Sigmoid colon (tissue), 7 donors: ENCODE measurements around the gene HAS3. TPM values are rescaled to one million over a fixed set of nuclear protein-coding genes. Genes with fewer than 3 reads are reported as not detected.

Experiments
- DNase-seq: peaks from one replicate; pipeline ENCODE4 v3.0.0-alpha.2; 2019
- H3K27ac ChIP-seq, 4 donors: fragments of 200-600 bp; sonication (generic); one replicate each; pipeline ENCODE4 v1.5.1; 2016 to 2019; ENCODE audit warnings: mild to moderate bottlenecking in 1 of 4
- H3K27me3 ChIP-seq, 3 donors: fragments of 200-600 bp; sonication (generic); one replicate each; pipeline ENCODE4 v1.5.1; 2019; ENCODE audit warnings: mild to moderate bottlenecking in 1 of 3
- H3K36me3 ChIP-seq, 4 donors: fragments of 200-600 bp; sonication (generic); one replicate each; pipeline ENCODE4 v1.5.1; 2016 to 2019
- H3K4me1 ChIP-seq, 4 donors: fragments of 200-600 bp; sonication (generic); one replicate each; pipeline ENCODE4 v1.5.1; 2017 to 2019
- H3K4me3 ChIP-seq, 4 donors: fragments of 200-600 bp; sonication (generic); one replicate each; pipeline ENCODE4 v1.5.1; 2017 to 2019; ENCODE audit warnings: mild to moderate bottlenecking in 2 of 4, moderate library complexity in 1 of 4
- H3K9me3 ChIP-seq, 4 donors: fragments of 200-600 bp in 3 of 4; sonication (generic) in 3 of 4; one replicate each; pipeline versions ENCODE4 v1.5.1 to v1.6.1; 2013 to 2019
- CTCF ChIP-seq, 4 experiments: fragments of 450-650 bp in 3 of 4; fragments of 200-600 bp in 1 of 4; IDR thresholded peaks; one replicate each; pipeline ENCODE4 v1.5.1; 2016 to 2019; ENCODE audit warnings: antibody characterized with exemption in 4 of 4, mild to moderate bottlenecking in 3 of 4, moderate library complexity in 2 of 4
- EP300 ChIP-seq, 4 donors: sonication (generic); formaldehyde crosslinking; IDR thresholded peaks; one replicate each; pipeline ENCODE4 v1.6.1; 2017; ENCODE audit warnings: antibody characterized with exemption in 4 of 4
- POLR2A ChIP-seq, 2 donors: fragments of 450-650 bp; IDR thresholded peaks; one replicate each; pipeline ENCODE4 v1.6.1; 2016; ENCODE audit warnings: antibody characterized with exemption in 2 of 2, mild to moderate bottlenecking in 2 of 2, moderate library complexity in 2 of 2
- POLR2AphosphoS5 ChIP-seq, 4 donors: sonication (generic); formaldehyde crosslinking; IDR thresholded peaks; one replicate each; pipeline ENCODE4 v1.6.1; 2017; ENCODE audit warnings: antibody characterized with exemption in 4 of 4
- WGBS, 2 donors: extraction: QIAGEN DNeasy Blood & Tissue Kit; methylation state at CpG; one replicate each; pipeline ENCODE4 v1.1.7; 2013; 5-methylcytosine and 5-hydroxymethylcytosine counted together
- intact Hi-C: fragments of 100-400 bp; cut with DNase I; formaldehyde crosslinking; loops from one replicate; pipeline ENCODE4 v1.15.1; 2023
- polyA plus RNA-seq, 3 donors: library from polyadenylated mRNA; stranded (reverse); fragments of 200-250 nt; gene quantifications; one replicate each; pipeline ENCODE4 v1.2.3, GENCODE V29; 2013
- total RNA-seq, 4 donors: library from RNA; depleted of rRNA; stranded (reverse); fragments of >200 nt; gene quantifications; one replicate each; pipeline ENCODE4 v1.1.0, GENCODE V29; 2016
- donor health status: healthy with polysubstance abuse.
- donor health status: Bipolar disorder and iron deficiency.
- donor health status: healthy.

Gene HAS3
- total and polyA plus RNA-seq, 7 donors = 0.36 to 5.8 (median 0.83) TPM

GRCh38 chr16:69073181-69073702 is 32.2 kb upstream of the HAS3 start:
- Histone ChIP-seq H3K9me3 (no peaks in the 10 kb centered on the region), H3K27me3 (no peaks in the 10 kb centered on the region), H3K27ac (no peak overlapping the region), H3K4me3 (no peak overlapping the region), H3K36me3 (no peaks in the 10 kb centered on the region), H3K4me1 (no peaks in the 10 kb centered on the region)
- DNase-seq = no peak
- 81 to 87% methylated on average over 10 of the region's 10 CpGs for WGBS, 2 donors
- intact Hi-C loops = no loop called here
- no peak for TF ChIP-seq POLR2AphosphoS5 (IDR thresholded peaks at IDR 0.05)
- no peak for TF ChIP-seq POLR2A (IDR thresholded peaks at IDR 0.05)
- TF ChIP-seq CTCF (IDR thresholded peaks at IDR 0.05) = no peak

- Histone ChIP-seq H3K36me3 (no peaks in the 10 kb centered on the region), H3K27ac (no peak overlapping the region), H3K9me3 (no peaks in the 10 kb centered on the region), H3K4me1 (no peaks in the 10 kb centered on the region), H3K4me3 (no peak overlapping the region), H3K27me3 (no peaks in the 10 kb centered on the region)
- WGBS, 2 donors = 91 to 93% methylated on average over 4 of the region's 4 CpGs
- TF ChIP-seq EP300 (IDR thresholded peaks at IDR 0.05) (no peak), CTCF (IDR thresholded peaks at IDR 0.05) (no peak), POLR2A (IDR thresholded peaks at IDR 0.05) (no peak), POLR2AphosphoS5 (IDR thresholded peaks at IDR 0.05) (no peak)
- intact Hi-C loops = no loop called here
- no peak for DNase-seq
These were observed 28.2 kb upstream of the HAS3 start for GRCh38 chr16:69077251-69077650.

- Histone ChIP-seq H3K9me3 (no peaks in the 10 kb centered on the region), H3K4me1 (no peaks in the 10 kb centered on the region), H3K27me3 (no peaks in the 10 kb centered on the region), H3K36me3 (no peaks in the 10 kb centered on the region), H3K27ac (no peak overlapping the region), H3K4me3 (no peak overlapping the region)
- no peak for TF ChIP-seq CTCF (IDR thresholded peaks at IDR 0.05)
- TF ChIP-seq EP300 (IDR thresholded peaks at IDR 0.05) = no peak
- TF ChIP-seq POLR2A (IDR thresholded peaks at IDR 0.05) = no peak
- TF ChIP-seq POLR2AphosphoS5 (IDR thresholded peaks at IDR 0.05) = no peak
- intact Hi-C loops = no loop called here
- WGBS, 2 donors = 88 to 97% methylated on average over 7 of the region's 7 CpGs
- no peak for DNase-seq
These were observed 27.4 kb upstream of the HAS3 start for GRCh38 chr16:69078073-69078472.

- no peaks in the 10 kb centered on the region for H3K27me3 ChIP-seq
- TF ChIP-seq EP300 (IDR thresholded peaks at IDR 0.05) (no peak), POLR2A (IDR thresholded peaks at IDR 0.05) (no peak), POLR2AphosphoS5 (IDR thresholded peaks at IDR 0.05) (no peak), CTCF (IDR thresholded peaks at IDR 0.05) (no peak)
- H3K27ac ChIP-seq = no peak overlapping the region
- intact Hi-C loops = no loop called here
- no peak for DNase-seq
- 94 to 99% methylated on average over 2 of the region's 2 CpGs for WGBS, 2 donors
- H3K4me1 ChIP-seq = no peaks in the 10 kb centered on the region
- no peaks in the 10 kb centered on the region for H3K9me3 ChIP-seq
- H3K4me3 ChIP-seq = no peak overlapping the region
- peaks cover 0 to 5% (median 0%) of the 10 kb centered on the region in 4 donors for H3K36me3 ChIP-seq
These were observed 25.8 kb upstream of the HAS3 start for GRCh38 chr16:69079697-69080096.

- H3K27me3 ChIP-seq = no peaks in the 10 kb centered on the region
- H3K4me3 ChIP-seq = no peak overlapping the region
- H3K36me3 ChIP-seq = peaks cover 0 to 5% (median 0%) of the 10 kb centered on the region in 4 donors
- no peaks in the 10 kb centered on the region for H3K9me3 ChIP-seq
- TF ChIP-seq POLR2AphosphoS5 (IDR thresholded peaks at IDR 0.05) = no peak
- TF ChIP-seq POLR2A (IDR thresholded peaks at IDR 0.05) = no peak
- TF ChIP-seq CTCF (IDR thresholded peaks at IDR 0.05) = no peak
- TF ChIP-seq EP300 (IDR thresholded peaks at IDR 0.05) = no peak
- WGBS, 2 donors = 95 to 96% methylated on average over 16 of the region's 16 CpGs
- no peak overlapping the region for H3K27ac ChIP-seq
- no peak for DNase-seq
- no peaks in the 10 kb centered on the region for H3K4me1 ChIP-seq
- intact Hi-C loops = no loop called here
These were observed 22.0 kb upstream of the HAS3 start for GRCh38 chr16:69083306-69083941.
